ENCODE measurements around the gene SCUBE2. TPM values are rescaled to one million over a fixed set of nuclear protein-coding genes. Genes with fewer than 3 reads are reported as not detected.

Gene SCUBE2
- total RNA-seq, 1 experiment from 2014 or later = 0.18 TPM

DNA sequence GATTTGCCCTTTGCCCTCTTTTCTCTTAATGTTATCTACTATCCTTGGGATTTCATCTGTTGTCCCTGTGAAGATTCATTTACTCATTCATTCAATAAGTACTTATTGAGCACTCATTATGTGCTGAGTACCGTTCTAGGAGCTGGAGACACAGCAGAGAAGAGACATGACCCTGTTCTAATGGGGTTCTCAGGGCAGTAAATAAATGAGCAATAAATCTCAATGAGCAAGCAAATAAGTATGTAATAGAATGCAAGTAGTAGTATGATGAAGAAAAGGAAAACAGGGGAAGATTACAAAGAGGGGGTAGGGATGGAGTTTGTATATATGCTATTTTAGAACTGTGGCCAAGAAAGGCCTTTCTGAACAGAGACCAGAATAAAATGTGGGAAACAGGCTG lies 53.4 kb downstream of the SCUBE2 start:
- no peaks in the 10 kb centered on the region for H3K9me3 ChIP-seq (ENCODE audit: low read length)
- POLR2A ChIA-PET (ENCODE audit: unreplicated experiment) = no interaction called here

DNA sequence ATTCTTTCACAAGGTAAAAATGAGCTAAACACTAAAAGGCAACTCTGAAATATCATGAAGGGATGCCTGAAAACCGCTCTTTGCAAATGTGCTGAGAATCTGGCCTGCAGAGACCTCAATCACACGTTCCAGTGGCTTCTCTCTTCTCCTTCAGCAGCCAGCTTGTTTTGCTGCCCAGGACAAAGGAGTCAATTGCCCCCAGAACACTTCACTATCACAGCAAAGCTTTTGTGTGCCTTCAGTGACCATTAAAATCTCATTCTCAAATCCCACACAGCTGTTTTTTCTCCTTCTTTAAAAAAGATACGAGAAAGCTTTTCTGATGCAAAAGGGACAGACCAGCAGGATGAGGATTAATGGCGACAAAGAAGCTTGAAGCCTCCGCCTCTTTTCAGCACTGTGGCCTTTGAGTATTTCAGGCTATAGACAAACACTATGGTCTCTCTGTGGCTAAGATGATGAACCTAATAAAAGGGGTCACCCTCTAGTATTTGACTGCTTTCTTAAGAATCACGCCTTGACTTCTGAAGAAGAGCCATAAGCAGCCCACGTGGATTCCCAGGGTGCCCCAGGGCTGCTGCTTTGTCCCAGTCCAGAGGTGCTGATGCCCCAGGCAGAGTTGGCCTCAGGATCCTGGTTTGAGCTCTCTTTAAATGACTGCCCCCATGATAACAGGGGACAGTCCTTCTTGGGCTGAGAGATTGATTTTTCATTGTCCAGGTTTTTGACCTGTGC lies 54.2 kb downstream of the SCUBE2 start:
- intact Hi-C loops (cut with micrococcal nuclease) = no loop called here
- POLR2A ChIA-PET (ENCODE audit: unreplicated experiment) = no interaction called here
- no peak overlapping the region for H3K4me2 ChIP-seq (ENCODE audit: low read length)

More for the DNA sequence above, 53.4 kb downstream of the SCUBE2 start:
- DNase-seq (no peak), ATAC-seq (no peak)
- no peaks in the 10 kb centered on the region for H3K79me2 ChIP-seq (ENCODE audit: low read length)
- TF ChIP-seq, protein P1, sequence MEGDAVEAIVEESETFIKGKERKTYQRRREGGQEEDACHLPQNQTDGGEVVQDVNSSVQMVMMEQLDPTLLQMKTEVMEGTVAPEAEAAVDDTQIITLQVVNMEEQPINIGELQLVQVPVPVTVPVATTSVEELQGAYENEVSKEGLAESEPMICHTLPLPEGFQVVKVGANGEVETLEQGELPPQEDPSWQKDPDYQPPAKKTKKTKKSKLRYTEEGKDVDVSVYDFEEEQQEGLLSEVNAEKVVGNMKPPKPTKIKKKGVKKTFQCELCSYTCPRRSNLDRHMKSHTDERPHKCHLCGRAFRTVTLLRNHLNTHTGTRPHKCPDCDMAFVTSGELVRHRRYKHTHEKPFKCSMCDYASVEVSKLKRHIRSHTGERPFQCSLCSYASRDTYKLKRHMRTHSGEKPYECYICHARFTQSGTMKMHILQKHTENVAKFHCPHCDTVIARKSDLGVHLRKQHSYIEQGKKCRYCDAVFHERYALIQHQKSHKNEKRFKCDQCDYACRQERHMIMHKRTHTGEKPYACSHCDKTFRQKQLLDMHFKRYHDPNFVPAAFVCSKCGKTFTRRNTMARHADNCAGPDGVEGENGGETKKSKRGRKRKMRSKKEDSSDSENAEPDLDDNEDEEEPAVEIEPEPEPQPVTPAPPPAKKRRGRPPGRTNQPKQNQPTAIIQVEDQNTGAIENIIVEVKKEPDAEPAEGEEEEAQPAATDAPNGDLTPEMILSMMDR (conservative IDR thresholded peaks at IDR 0.05; ENCODE audit: low read depth, low read length) = no peak
- TF ChIP-seq EZH2 (IDR thresholded peaks at IDR 0.05; ENCODE audit: low read length, unreplicated experiment) (no peak), EZH2phosphoT487 (IDR thresholded peaks at IDR 0.05; ENCODE audit: borderline replicate concordance, low read length) (no peak)
- no peaks in the 10 kb centered on the region for H3K36me3 ChIP-seq (ENCODE audit: low read depth, low read length)
- no peak overlapping the region for H3K9ac ChIP-seq (ENCODE audit: low read length)
- no peaks in the 10 kb centered on the region for H3F3A ChIP-seq (ENCODE audit: low read length, unreplicated experiment)
- peaks cover 7% of the 10 kb centered on the region; the same call in 1 of the 2 replicates for H3K27me3 ChIP-seq (ENCODE audit: low read length)
- intact Hi-C loops (cut with micrococcal nuclease) = no loop called here
- CTCF ChIA-PET = no interaction called here
- no peak overlapping the region for H2AFZ ChIP-seq (ENCODE audit: low read length)
- H3K27ac ChIP-seq (ENCODE audit: low read length) = no peak overlapping the region
- no peaks in the 10 kb centered on the region for H3K9me2 ChIP-seq (replicated peaks; ENCODE audit: low read length)
- peaks cover 15% of the 10 kb centered on the region for H3K4me1 ChIP-seq (ENCODE audit: insufficient read depth, low read length)
- H3K4me3 ChIP-seq (ENCODE audit: low read length) = no peak overlapping the region
- H4K20me1 ChIP-seq (ENCODE audit: low read length) = no peaks in the 10 kb centered on the region
- BruUV-seq (replicated peaks) = no TSS peak
- H3K4me2 ChIP-seq (ENCODE audit: low read length) = no peak overlapping the region

DNA sequence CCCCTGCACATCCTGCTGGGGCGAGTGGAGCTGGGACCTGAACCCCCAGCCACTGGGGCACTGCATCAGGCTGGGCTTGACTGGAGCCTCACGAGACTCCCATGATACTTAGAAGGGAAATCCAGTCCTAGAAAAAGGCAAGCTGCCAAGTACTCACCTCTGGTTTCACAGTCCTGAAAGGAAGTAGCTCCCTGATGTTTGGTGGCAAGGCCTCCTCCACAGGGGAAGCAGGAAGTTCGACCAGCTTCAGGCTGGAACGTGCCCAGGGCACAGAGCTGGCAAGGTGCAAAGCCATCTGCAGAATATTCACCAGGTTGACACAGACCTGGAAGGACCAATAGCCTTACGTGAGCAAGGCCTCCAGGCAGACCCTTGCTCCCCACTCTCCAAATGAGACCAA lies 60.8 kb downstream of the SCUBE2 start:
- H3K9me3 ChIP-seq (ENCODE audit: low read length) = no peaks in the 10 kb centered on the region
- TF ChIP-seq EZH2phosphoT487 (IDR thresholded peaks at IDR 0.05; ENCODE audit: borderline replicate concordance, low read length) (no peak), EZH2 (IDR thresholded peaks at IDR 0.05; ENCODE audit: low read length, unreplicated experiment) (no peak)
- TF ChIP-seq, protein P1 (conservative IDR thresholded peaks at IDR 0.05; ENCODE audit: low read depth, low read length) = no peak
- no peak overlapping the region for H3K4me3 ChIP-seq (ENCODE audit: low read length)
- no peak overlapping the region for H3K4me2 ChIP-seq (ENCODE audit: low read length)
- H3F3A ChIP-seq (ENCODE audit: low read length, unreplicated experiment) = no peaks in the 10 kb centered on the region
- intact Hi-C loops (cut with micrococcal nuclease) = no loop called here
- no peaks in the 10 kb centered on the region for H4K20me1 ChIP-seq (ENCODE audit: low read length)
- no TSS peak for BruUV-seq (replicated peaks)
- H3K9ac ChIP-seq (ENCODE audit: low read length) = no peak overlapping the region
- H3K79me2 ChIP-seq (ENCODE audit: low read length) = no peaks in the 10 kb centered on the region
- no peaks in the 10 kb centered on the region for H3K9me2 ChIP-seq (replicated peaks; ENCODE audit: low read length)
- H3K27me3 ChIP-seq (ENCODE audit: low read length) = no peaks in the 10 kb centered on the region
- no peak for ATAC-seq
- H3K36me3 ChIP-seq (ENCODE audit: low read depth, low read length) = no peaks in the 10 kb centered on the region
- POLR2A ChIA-PET (ENCODE audit: unreplicated experiment) = no interaction called here
- no peak overlapping the region for H2AFZ ChIP-seq (ENCODE audit: low read length)
- CTCF ChIA-PET = no interaction called here
- DNase-seq = no peak
- no peaks in the 10 kb centered on the region for H3K4me1 ChIP-seq (ENCODE audit: insufficient read depth, low read length)
- H3K27ac ChIP-seq (ENCODE audit: low read length) = no peak overlapping the region

More for the DNA sequence above, 54.2 kb downstream of the SCUBE2 start:
- DNase-seq (no peak), ATAC-seq (no peak)
- no peak overlapping the region for H3K4me3 ChIP-seq (ENCODE audit: low read length)
- no peaks in the 10 kb centered on the region for H3K36me3 ChIP-seq (ENCODE audit: low read depth, low read length)
- TF ChIP-seq EZH2phosphoT487 (IDR thresholded peaks at IDR 0.05; ENCODE audit: borderline replicate concordance, low read length) (no peak), EZH2 (IDR thresholded peaks at IDR 0.05; ENCODE audit: low read length, unreplicated experiment) (no peak)
- TF ChIP-seq, protein P1 (conservative IDR thresholded peaks at IDR 0.05; ENCODE audit: low read depth, low read length) = no peak
- peaks cover 15% of the 10 kb centered on the region for H3K4me1 ChIP-seq (ENCODE audit: insufficient read depth, low read length)
- no peaks in the 10 kb centered on the region for H3K79me2 ChIP-seq (ENCODE audit: low read length)
- H3K9ac ChIP-seq (ENCODE audit: low read length) = no peak overlapping the region
- no peaks in the 10 kb centered on the region for H3K9me2 ChIP-seq (replicated peaks; ENCODE audit: low read length)
- no peaks in the 10 kb centered on the region for H4K20me1 ChIP-seq (ENCODE audit: low read length)
- no peaks in the 10 kb centered on the region for H3K9me3 ChIP-seq (ENCODE audit: low read length)
- H2AFZ ChIP-seq (ENCODE audit: low read length) = no peak overlapping the region
- no peaks in the 10 kb centered on the region; the same call in 1 of the 2 replicates for H3K27me3 ChIP-seq (ENCODE audit: low read length)
- no TSS peak for BruUV-seq (replicated peaks)
- CTCF ChIA-PET = no interaction called here
- H3F3A ChIP-seq (ENCODE audit: low read length, unreplicated experiment) = no peaks in the 10 kb centered on the region
- no peak overlapping the region for H3K27ac ChIP-seq (ENCODE audit: low read length)

Data from PC-3 (cell line).